ENCODE measurements around the gene GRIK5.

GRCh38 chr19:42054205-42054604 lies 15.8 kb downstream of the GRIK5 start:
- no peak for TF ChIP-seq CTCF (conservative IDR thresholded peaks at IDR 0.05; ENCODE audit: low read length)
- no peak for TF ChIP-seq EZH2phosphoT487 (IDR thresholded peaks at IDR 0.05; ENCODE audit: borderline replicate concordance, low read depth, low read length)

Data from OCI-LY7 (cell line).